NCI-H2171 (cell line): ENCODE data around the gene ZNF844.
"Not testable (repeated sequence)": the region's sequence is repeated elsewhere in the genome, so short reads cannot be mapped to it uniquely, and the experiment has no call there.

Experiments used
- DNase-seq: peaks from one replicate; lab custom pipeline; 2025; lab: John Stamatoyannopoulos, UW

ZNF844 gene

GRCh38 chr19:12064590-12065538 lies at the start of gene ZNF844:
Gene ZNF844, plus strand, starts transcription at chr19:12064731. Its CDS starts 143 bp downstream, at chr19:12064874.
- DNase-seq = no peak

- no peak for DNase-seq
Observed at GRCh38 chr19:12015015-12015752, 49.3 kb upstream of the ZNF844 start.

GRCh38 chr19:12015753-12016116 lies 48.8 kb upstream of the ZNF844 start:
- DNase-seq = no peak

- no peak for DNase-seq
Observed at GRCh38 chr19:12034198-12034597, 30.3 kb upstream of the ZNF844 start.

- no peak for DNase-seq
Observed at GRCh38 chr19:12034620-12035019, 29.9 kb upstream of the ZNF844 start.

- peak; percentile 47 for DNase-seq
Observed at GRCh38 chr19:12035220-12036172, 29.0 kb upstream of the ZNF844 start, which contains the start of gene ZNF433. Gene ZNF433, minus strand, starts transcription at chr19:12035679. Its CDS starts 140 bp downstream, at chr19:12035539.

- no peak for DNase-seq
Observed at GRCh38 chr19:12042893-12043292, 21.6 kb upstream of the ZNF844 start.

- DNase-seq = no peak
Observed at GRCh38 chr19:12043752-12044422, 20.6 kb upstream of the ZNF844 start.

GRCh38 chr19:12047868-12048267 lies 16.7 kb upstream of the ZNF844 start:
- DNase-seq = no peak

- DNase-seq = no peak
Observed at GRCh38 chr19:12052091-12052496, 12.4 kb upstream of the ZNF844 start.

GRCh38 chr19:12052497-12053169 lies 11.9 kb upstream of the ZNF844 start, which contains the start of gene ZNF878:
Gene ZNF878, minus strand, starts transcription at chr19:12052961. Its CDS starts 160 bp downstream, at chr19:12052801.
- peak; percentile 13 for DNase-seq

GRCh38 chr19:12055784-12056183 lies 8.7 kb upstream of the ZNF844 start:
- DNase-seq = no peak

- no peak for DNase-seq
Observed at GRCh38 chr19:12075538-12076139, 11.1 kb downstream of the ZNF844 start.

GRCh38 chr19:12076331-12076730 lies 11.8 kb downstream of the ZNF844 start:
- not testable (repeated sequence) for DNase-seq

- no peak for DNase-seq
Observed at GRCh38 chr19:12077375-12077774, 12.8 kb downstream of the ZNF844 start.

GRCh38 chr19:12083336-12083735 lies 18.8 kb downstream of the ZNF844 start:
- DNase-seq = not testable (repeated sequence)

GRCh38 chr19:12085074-12085818 lies 20.7 kb downstream of the ZNF844 start:
- no peak for DNase-seq

GRCh38 chr19:12090807-12091206 lies 26.3 kb downstream of the ZNF844 start:
- no peak for DNase-seq
